Measurements from ENCODE around the gene CTDSPL2.

GRCh38 chr15:44519537-44519936, 92.1 kb downstream of the CTDSPL2 start:
- TF ChIP-seq CTCF (IDR thresholded peaks at IDR 0.05; ENCODE audit: poor library complexity, severe bottlenecking), result no peak
- no peak for TF ChIP-seq EZH2 (IDR thresholded peaks at IDR 0.05; ENCODE audit: borderline replicate concordance, insufficient read depth, low read length, poor library complexity, severe bottlenecking)
- no peak for TF ChIP-seq POLR2AphosphoS5 (IDR thresholded peaks at IDR 0.05)
- no peak for TF ChIP-seq EP300 (conservative IDR thresholded peaks at IDR 0.05; ENCODE audit: poor library complexity, severe bottlenecking)
- no peak for TF ChIP-seq SMC3 (conservative IDR thresholded peaks at IDR 0.05; ENCODE audit: poor library complexity)

All from neural cell (in vitro differentiated cells).